Measurements from ENCODE around the gene KLHL5.

The KLHL5 gene, protein sequence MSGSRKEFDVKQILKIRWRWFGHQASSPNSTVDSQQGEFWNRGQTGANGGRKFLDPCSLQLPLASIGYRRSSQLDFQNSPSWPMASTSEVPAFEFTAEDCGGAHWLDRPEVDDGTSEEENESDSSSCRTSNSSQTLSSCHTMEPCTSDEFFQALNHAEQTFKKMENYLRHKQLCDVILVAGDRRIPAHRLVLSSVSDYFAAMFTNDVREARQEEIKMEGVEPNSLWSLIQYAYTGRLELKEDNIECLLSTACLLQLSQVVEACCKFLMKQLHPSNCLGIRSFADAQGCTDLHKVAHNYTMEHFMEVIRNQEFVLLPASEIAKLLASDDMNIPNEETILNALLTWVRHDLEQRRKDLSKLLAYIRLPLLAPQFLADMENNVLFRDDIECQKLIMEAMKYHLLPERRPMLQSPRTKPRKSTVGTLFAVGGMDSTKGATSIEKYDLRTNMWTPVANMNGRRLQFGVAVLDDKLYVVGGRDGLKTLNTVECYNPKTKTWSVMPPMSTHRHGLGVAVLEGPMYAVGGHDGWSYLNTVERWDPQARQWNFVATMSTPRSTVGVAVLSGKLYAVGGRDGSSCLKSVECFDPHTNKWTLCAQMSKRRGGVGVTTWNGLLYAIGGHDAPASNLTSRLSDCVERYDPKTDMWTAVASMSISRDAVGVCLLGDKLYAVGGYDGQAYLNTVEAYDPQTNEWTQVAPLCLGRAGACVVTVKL

GRCh38 chr4:39062094-39062769 lies at the start of gene KLHL5:
Gene KLHL5 (plus strand): TSS chr4:39062232. CDS start chr4:39062653, 421 bp downstream.
- H3K4me3 ChIP-seq (ENCODE audit: low read depth, low read length): no peak within 1 kb of the TSS

GRCh38 chr4:39014028-39014427 lies 48.0 kb upstream of the KLHL5 start:
- TF ChIP-seq CTCF (IDR thresholded peaks at IDR 0.05; ENCODE audit: low read depth, low read length): no peak
- H3K4me3 ChIP-seq (ENCODE audit: low read depth, low read length): no peak overlapping the region

More at GRCh38 chr4:39062094-39062769, at the start of gene KLHL5:
- no peak for TF ChIP-seq CTCF (IDR thresholded peaks at IDR 0.05; ENCODE audit: low read depth, low read length)

- no peak overlapping the region for H3K4me3 ChIP-seq (ENCODE audit: low read depth, low read length)
- no peak for TF ChIP-seq CTCF (IDR thresholded peaks at IDR 0.05; ENCODE audit: low read depth, low read length)
Observed at GRCh38 chr4:39020130-39020529, 41.9 kb upstream of the KLHL5 start.

- TF ChIP-seq CTCF (IDR thresholded peaks at IDR 0.05; ENCODE audit: low read depth, low read length): no peak
- no peak overlapping the region for H3K4me3 ChIP-seq (ENCODE audit: low read depth, low read length)
Observed at GRCh38 chr4:39021631-39022030, 40.4 kb upstream of the KLHL5 start.

- H3K4me3 ChIP-seq (ENCODE audit: low read depth, low read length): no peak overlapping the region
- TF ChIP-seq CTCF (IDR thresholded peaks at IDR 0.05; ENCODE audit: low read depth, low read length): no peak
Observed at GRCh38 chr4:39022241-39022640, 39.8 kb upstream of the KLHL5 start.

DNA sequence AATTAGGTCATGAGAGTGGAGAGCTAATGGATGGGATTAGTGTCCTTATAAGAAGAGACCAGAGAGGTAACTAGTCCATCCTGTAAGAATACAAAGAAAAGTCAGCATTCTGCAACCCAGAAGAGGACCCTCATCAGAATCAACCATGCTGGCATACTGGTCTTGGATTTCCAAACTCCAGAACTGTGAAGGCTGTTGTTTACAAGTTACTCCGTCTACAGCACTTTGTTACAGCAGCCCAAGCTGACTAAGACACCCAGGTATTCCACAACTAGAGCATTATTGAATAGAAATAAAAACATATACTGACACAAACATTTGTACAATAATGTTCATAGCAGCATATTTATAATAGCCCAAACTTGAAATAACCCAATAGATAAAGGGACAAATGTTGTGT lies 39.0 kb upstream of the KLHL5 start:
- no peak overlapping the region for H3K4me3 ChIP-seq (ENCODE audit: low read depth, low read length)
- no peak for TF ChIP-seq CTCF (IDR thresholded peaks at IDR 0.05; ENCODE audit: low read depth, low read length)

Data from WI38 (cell line).